Activated naive CD4-positive, alpha-beta T cell treated with anti-CD3 and anti-CD28 coated beads for 36 hours (primary cell): ENCODE measurements around the gene IMMP2L. TPM values are rescaled to one million over a fixed set of nuclear protein-coding genes. Genes with fewer than 3 reads are reported as not detected.

Experiments used
- CTCF ChIA-PET: fragments of 350-600 bp; sonication (Branson Sonifier 250); formaldehyde crosslinking; loops from one replicate; lab custom pipeline; 2021; ENCODE audit warnings: antibody characterized with exemption; lab: Charles Lee
- DNase-seq: peaks from one replicate; pipeline ENCODE4 v3.0.0-alpha.2; 2020
- H3K27ac Mint-ChIP-seq: one replicate; pipeline ENCODE4 v1.8.0; 2021; ENCODE audit warnings: mild to moderate bottlenecking, mixed read lengths
- H3K27me3 Mint-ChIP-seq: one replicate; pipeline ENCODE4 v1.8.0; 2021; ENCODE audit warnings: low read depth, mixed read lengths
- H3K36me3 Mint-ChIP-seq: one replicate; pipeline ENCODE4 v1.8.0; 2021; ENCODE audit warnings: low read depth, mixed read lengths
- H3K4me1 Mint-ChIP-seq: one replicate; pipeline ENCODE4 v1.8.0; 2021; ENCODE audit warnings: low read depth, mixed read lengths
- H3K4me3 Mint-ChIP-seq: one replicate; pipeline ENCODE4 v1.8.0; 2021; ENCODE audit warnings: mild to moderate bottlenecking, moderate library complexity, mixed read lengths
- H3K9me3 Mint-ChIP-seq: one replicate; pipeline ENCODE4 v1.8.0; 2021; ENCODE audit warnings: mixed read lengths
- intact Hi-C: fragments of 100-400 bp; cut with micrococcal nuclease; formaldehyde crosslinking; loops from one replicate; pipeline ENCODE4 v1.15.1; 2023
- total RNA-seq, 2 experiments: library from RNA; stranded (reverse); gene quantifications; one replicate each; pipeline ENCODE4 v1.2.3, GENCODE V29; 2021

IMMP2L gene
- total RNA-seq, 2 experiments from 2014 or later, result 24.4 to 26.6 TPM

- peaks cover 42% of the 10 kb centered on the region for H3K36me3 Mint-ChIP-seq
- peaks cover 32% of the 10 kb centered on the region for H3K9me3 Mint-ChIP-seq
- no peaks in the 10 kb centered on the region for H3K27me3 Mint-ChIP-seq
- peaks cover 3% of the 10 kb centered on the region for H3K4me1 Mint-ChIP-seq
- DNase-seq, result no peak
- intact Hi-C loops, result no loop called here
- CTCF ChIA-PET, result no interaction called here
- no peak overlapping the region for H3K27ac Mint-ChIP-seq
- no peak overlapping the region for H3K4me3 Mint-ChIP-seq
Measured at GRCh38 chr7:111436608-111437007, 125.7 kb downstream of the IMMP2L start.

- CTCF ChIA-PET, result no interaction called here
- H3K4me3 Mint-ChIP-seq, result no peak overlapping the region
- peaks cover 27% of the 10 kb centered on the region for H3K36me3 Mint-ChIP-seq
- intact Hi-C loops, result no loop called here
- H3K9me3 Mint-ChIP-seq, result peaks cover 22% of the 10 kb centered on the region
- DNase-seq, result no peak
- no peaks in the 10 kb centered on the region for H3K27me3 Mint-ChIP-seq
- no peaks in the 10 kb centered on the region for H3K4me1 Mint-ChIP-seq
- no peak overlapping the region for H3K27ac Mint-ChIP-seq
Measured at GRCh38 chr7:111433426-111433825, 128.9 kb downstream of the IMMP2L start.

- H3K36me3 Mint-ChIP-seq, result peaks cover 22% of the 10 kb centered on the region
- no peak overlapping the region for H3K27ac Mint-ChIP-seq
- no peak for DNase-seq
- H3K27me3 Mint-ChIP-seq, result no peaks in the 10 kb centered on the region
- no peaks in the 10 kb centered on the region for H3K4me1 Mint-ChIP-seq
- H3K9me3 Mint-ChIP-seq, result peaks cover 15% of the 10 kb centered on the region
- no peak overlapping the region for H3K4me3 Mint-ChIP-seq
- CTCF ChIA-PET, result interaction anchor here (0.7 kb wide), 2 partner anchors 131 to 478 kb away, joined by 4 read pairs; no protein-coding TSS in a partner anchor
- intact Hi-C loops, result no loop called here
Measured at GRCh38 chr7:111429781-111430180, 132.5 kb downstream of the IMMP2L start.

- Mint-ChIP-seq H3K27ac (no peak overlapping the region), H3K9me3 (peaks cover 11% of the 10 kb centered on the region), H3K4me3 (no peak overlapping the region), H3K36me3 (peaks cover 18% of the 10 kb centered on the region), H3K27me3 (no peaks in the 10 kb centered on the region), H3K4me1 (no peaks in the 10 kb centered on the region)
- intact Hi-C loops, result no loop called here
- CTCF ChIA-PET, result no interaction called here
- DNase-seq, result no peak
Measured at GRCh38 chr7:111424768-111425167, 137.5 kb downstream of the IMMP2L start.

- intact Hi-C loops, result no loop called here
- CTCF ChIA-PET, result interaction anchor here (1.2 kb wide), 1 partner anchor 40 kb away, joined by 3 read pairs; no protein-coding TSS in a partner anchor
- Mint-ChIP-seq H3K4me1 (peaks cover 1% of the 10 kb centered on the region), H3K27me3 (no peaks in the 10 kb centered on the region), H3K9me3 (no peaks in the 10 kb centered on the region), H3K4me3 (no peak overlapping the region), H3K36me3 (peaks cover 6% of the 10 kb centered on the region), H3K27ac (no peak overlapping the region)
- no peak for DNase-seq
Measured at GRCh38 chr7:111414374-111414773, 147.9 kb downstream of the IMMP2L start.

GRCh38 chr7:111413739-111414138 lies 148.6 kb downstream of the IMMP2L start:
- intact Hi-C loops, result no loop called here
- H3K4me1 Mint-ChIP-seq, result peaks cover 1% of the 10 kb centered on the region
- peaks cover 6% of the 10 kb centered on the region for H3K36me3 Mint-ChIP-seq
- H3K9me3 Mint-ChIP-seq, result no peaks in the 10 kb centered on the region
- H3K4me3 Mint-ChIP-seq, result no peak overlapping the region
- no peak for DNase-seq
- no peak overlapping the region for H3K27ac Mint-ChIP-seq
- CTCF ChIA-PET, result interaction anchor here (1.2 kb wide), 1 partner anchor 40 kb away, joined by 3 read pairs; no protein-coding TSS in a partner anchor
- H3K27me3 Mint-ChIP-seq, result no peaks in the 10 kb centered on the region

- CTCF ChIA-PET, result interaction anchor here (0.7 kb wide), 1 partner anchor 121 kb away, joined by 4 read pairs; no protein-coding TSS in a partner anchor
- DNase-seq, result no peak
- Mint-ChIP-seq H3K4me3 (no peak overlapping the region), H3K9me3 (peaks cover 5% of the 10 kb centered on the region), H3K27me3 (no peaks in the 10 kb centered on the region), H3K36me3 (peaks cover 6% of the 10 kb centered on the region), H3K4me1 (peaks cover 1% of the 10 kb centered on the region), H3K27ac (no peak overlapping the region)
- intact Hi-C loops, result no loop called here
Measured at GRCh38 chr7:111410899-111411298, 151.4 kb downstream of the IMMP2L start.

GRCh38 chr7:111409714-111410422 lies 152.4 kb downstream of the IMMP2L start:
- Mint-ChIP-seq H3K27me3 (no peaks in the 10 kb centered on the region), H3K27ac (no peak overlapping the region), H3K4me1 (peaks cover 1% of the 10 kb centered on the region), H3K36me3 (peaks cover 6% of the 10 kb centered on the region), H3K4me3 (no peak overlapping the region), H3K9me3 (peaks cover 5% of the 10 kb centered on the region)
- no peak for DNase-seq
- intact Hi-C loops, result no loop called here
- CTCF ChIA-PET, result no interaction called here

- H3K9me3 Mint-ChIP-seq, result peaks cover 7% of the 10 kb centered on the region
- CTCF ChIA-PET, result no interaction called here
- no peak for DNase-seq
- H3K4me1 Mint-ChIP-seq, result peaks cover 1% of the 10 kb centered on the region
- peaks cover 8% of the 10 kb centered on the region for H3K36me3 Mint-ChIP-seq
- intact Hi-C loops, result no loop called here
- H3K4me3 Mint-ChIP-seq, result no peak overlapping the region
- H3K27me3 Mint-ChIP-seq, result no peaks in the 10 kb centered on the region
- H3K27ac Mint-ChIP-seq, result no peak overlapping the region
Measured at GRCh38 chr7:111408724-111409123, 153.6 kb downstream of the IMMP2L start.

- Mint-ChIP-seq H3K4me1 (peaks cover 1% of the 10 kb centered on the region), H3K4me3 (no peak overlapping the region), H3K27me3 (no peaks in the 10 kb centered on the region), H3K36me3 (peaks cover 9% of the 10 kb centered on the region), H3K9me3 (peaks cover 9% of the 10 kb centered on the region), H3K27ac (no peak overlapping the region)
- intact Hi-C loops, result no loop called here
- no peak for DNase-seq
- CTCF ChIA-PET, result no interaction called here
Measured at GRCh38 chr7:111407258-111407657, 155.0 kb downstream of the IMMP2L start.

- peaks cover 5% of the 10 kb centered on the region for H3K36me3 Mint-ChIP-seq
- no peak overlapping the region for H3K27ac Mint-ChIP-seq
- H3K9me3 Mint-ChIP-seq, result peaks cover 9% of the 10 kb centered on the region
- CTCF ChIA-PET, result no interaction called here
- H3K4me1 Mint-ChIP-seq, result no peaks in the 10 kb centered on the region
- intact Hi-C loops, result no loop called here
- H3K27me3 Mint-ChIP-seq, result no peaks in the 10 kb centered on the region
- no peak overlapping the region for H3K4me3 Mint-ChIP-seq
- no peak for DNase-seq
Measured at GRCh38 chr7:111405621-111406020, 156.7 kb downstream of the IMMP2L start.

GRCh38 chr7:111401516-111401915 lies 160.8 kb downstream of the IMMP2L start:
- CTCF ChIA-PET, result no interaction called here
- peaks cover 14% of the 10 kb centered on the region for H3K9me3 Mint-ChIP-seq
- H3K36me3 Mint-ChIP-seq, result peaks cover 9% of the 10 kb centered on the region
- H3K27ac Mint-ChIP-seq, result no peak overlapping the region
- DNase-seq, result no peak
- no peaks in the 10 kb centered on the region for H3K4me1 Mint-ChIP-seq
- intact Hi-C loops, result no loop called here
- no peaks in the 10 kb centered on the region for H3K27me3 Mint-ChIP-seq
- no peak overlapping the region for H3K4me3 Mint-ChIP-seq

GRCh38 chr7:111400088-111400487 lies 162.2 kb downstream of the IMMP2L start:
- DNase-seq, result no peak
- CTCF ChIA-PET, result no interaction called here
- no peaks in the 10 kb centered on the region for H3K27me3 Mint-ChIP-seq
- no peak overlapping the region for H3K27ac Mint-ChIP-seq
- H3K4me1 Mint-ChIP-seq, result no peaks in the 10 kb centered on the region
- no peak overlapping the region for H3K4me3 Mint-ChIP-seq
- intact Hi-C loops, result no loop called here
- H3K9me3 Mint-ChIP-seq, result peaks cover 11% of the 10 kb centered on the region
- peaks cover 15% of the 10 kb centered on the region for H3K36me3 Mint-ChIP-seq
